HG02759 (cell line): ENCODE data around the gene B3GALNT2.

Source experiments
- ATAC-seq: cut with Tn5 transposase; IDR thresholded peaks from one replicate; pipeline ENCODE4 v1.9.1; 2021; ENCODE audit warnings: mild to moderate bottlenecking, moderate library complexity; ENCODE audit not compliant: unreplicated experiment

Gene B3GALNT2

GRCh38 chr1:235411489-235412486 lies 92.5 kb downstream of the B3GALNT2 start:
- no peak for ATAC-seq

DNA sequence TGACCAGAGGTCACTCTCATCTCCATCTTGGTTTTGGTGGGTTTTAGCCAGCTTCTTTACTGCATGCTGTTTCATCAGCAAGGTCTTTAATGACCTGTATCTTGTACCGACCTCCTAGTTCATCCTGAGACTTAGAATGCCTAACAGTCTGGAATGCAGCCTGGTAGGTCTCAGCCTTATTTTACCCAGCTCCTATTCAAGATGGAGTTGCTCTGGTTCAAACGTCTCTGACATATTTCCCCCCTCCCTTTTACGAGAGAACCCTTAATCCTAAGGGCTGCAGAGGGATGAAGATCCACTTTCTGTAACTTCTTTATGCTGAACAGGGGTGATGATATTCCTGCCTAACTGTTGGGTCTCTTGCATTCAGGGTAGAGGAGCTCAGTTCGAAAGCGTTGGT lies 93.8 kb downstream of the B3GALNT2 start:
- no peak for ATAC-seq

DNA sequence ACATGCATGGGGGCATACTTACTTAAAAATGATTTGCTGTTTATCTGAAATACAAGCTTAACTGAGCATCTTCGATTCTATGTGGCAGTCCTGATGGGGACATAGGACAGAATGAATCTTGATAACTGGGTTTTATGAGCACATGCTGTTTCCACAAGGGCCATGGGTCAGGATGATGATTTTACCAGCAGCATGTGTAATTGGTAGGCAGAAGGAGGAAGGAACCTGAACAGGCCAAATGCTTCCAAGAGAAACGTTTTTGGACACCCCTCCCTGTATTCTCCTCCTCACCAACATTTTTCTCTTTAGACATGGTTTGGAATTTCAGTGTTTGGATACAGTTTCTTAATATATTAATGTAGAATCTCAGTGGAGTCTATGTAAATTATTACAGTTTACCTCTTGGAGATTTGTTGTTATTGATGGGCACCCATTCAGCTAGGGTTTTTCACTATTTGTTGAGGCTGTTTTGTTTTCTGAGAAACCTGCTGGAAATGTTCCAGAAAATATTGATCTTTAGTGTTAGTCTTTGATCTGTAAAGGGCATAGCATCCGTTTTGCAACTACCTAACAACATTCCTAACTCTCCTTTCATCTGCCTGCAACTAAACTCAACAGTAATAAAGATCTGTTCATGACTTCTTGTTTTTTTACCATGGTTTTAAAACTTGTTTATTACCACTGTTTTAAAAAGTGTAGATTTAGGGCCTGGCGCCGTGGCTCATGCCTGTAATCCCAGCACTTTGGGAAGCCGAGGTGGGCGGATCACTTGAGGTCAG lies 95.0 kb downstream of the B3GALNT2 start:
- ATAC-seq, result no peak

GRCh38 chr1:235408503-235408960 lies 95.7 kb downstream of the B3GALNT2 start:
- ATAC-seq, result no peak

- no peak for ATAC-seq
These were observed 96.8 kb downstream of the B3GALNT2 start for GRCh38 chr1:235407419-235407818.

GRCh38 chr1:235404190-235404589 lies 100.1 kb downstream of the B3GALNT2 start:
- ATAC-seq, result no peak

GRCh38 chr1:235403593-235403992 lies 100.7 kb downstream of the B3GALNT2 start:
- ATAC-seq, result no peak

DNA sequence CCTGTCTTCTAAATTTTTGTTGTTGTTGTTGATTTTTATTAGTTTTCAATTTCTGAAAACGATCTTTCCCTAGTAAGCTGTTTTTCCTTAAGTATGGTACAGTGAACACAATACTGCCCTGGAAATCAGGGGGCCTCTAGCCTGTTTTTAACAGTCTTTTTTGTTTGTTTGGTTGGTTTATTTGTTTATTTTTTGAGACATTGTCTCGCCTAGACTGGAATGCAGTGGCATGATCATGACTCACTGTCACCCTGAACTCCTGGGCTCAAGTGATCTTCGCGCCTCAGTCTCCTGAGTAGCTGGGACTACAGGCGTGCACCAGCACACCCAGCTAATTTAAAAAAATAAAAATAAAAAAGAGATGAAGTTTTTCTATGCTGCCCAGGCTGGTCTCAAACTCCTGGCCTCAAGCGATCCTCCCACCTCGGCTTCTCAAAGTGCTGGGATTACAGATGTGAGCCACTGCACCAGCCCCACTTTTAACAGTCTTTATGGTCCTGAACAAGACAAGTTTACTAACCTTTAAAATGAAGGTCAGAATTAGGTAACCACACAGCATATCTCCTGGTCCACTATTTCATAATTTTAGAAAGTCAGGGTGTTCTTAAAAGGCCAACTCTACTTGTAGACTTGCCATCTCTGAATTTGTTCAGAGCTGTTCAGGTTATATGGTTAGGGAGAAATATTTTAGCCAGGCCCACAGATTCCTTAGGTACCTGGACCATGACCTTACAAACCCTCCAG lies 101.6 kb downstream of the B3GALNT2 start:
- no peak for ATAC-seq

DNA sequence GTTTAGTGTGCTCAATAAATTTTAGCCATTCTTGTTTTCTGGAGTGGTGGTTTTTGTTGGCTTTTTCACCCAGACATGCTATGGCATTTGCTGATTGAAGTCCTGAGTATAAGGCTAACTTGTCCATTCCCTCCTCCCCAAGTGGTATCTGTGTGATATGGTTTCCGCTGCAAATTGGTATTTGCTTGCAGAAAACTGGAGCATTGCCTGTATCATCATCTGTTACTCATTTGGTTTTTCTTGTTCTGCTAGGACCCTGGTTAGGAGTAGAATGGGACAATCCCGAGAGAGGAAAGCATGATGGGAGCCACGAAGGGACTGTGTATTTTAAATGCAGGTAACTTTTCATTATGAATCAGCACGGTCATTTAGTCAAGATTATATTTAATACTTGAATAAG lies 103.0 kb downstream of the B3GALNT2 start:
- no peak for ATAC-seq
